Stimulated activated naive CD4-positive, alpha-beta T cell treated with Interleukin-2 at 50 U/mL for 16 hours (primary cell): ENCODE measurements around the gene DTX4.

Experiments
- DNase-seq: peaks from one replicate; lab custom pipeline; 2025; lab: John Stamatoyannopoulos, UW

DTX4 gene

GRCh38 chr11:59192446-59193020 is 20.6 kb downstream of the DTX4 start:
- DNase-seq, result no peak

GRCh38 chr11:59193587-59194130 is 21.7 kb downstream of the DTX4 start:
- DNase-seq, result no peak

- DNase-seq, result no peak
Measured at GRCh38 chr11:59195586-59195985, 23.7 kb downstream of the DTX4 start.

GRCh38 chr11:59196777-59197176 is 24.8 kb downstream of the DTX4 start:
- no peak for DNase-seq

GRCh38 chr11:59197991-59198390 is 26.1 kb downstream of the DTX4 start:
- no peak for DNase-seq

- DNase-seq, result no peak
Measured at GRCh38 chr11:59198726-59199125, 26.8 kb downstream of the DTX4 start.

- peak; percentile 11 for DNase-seq
Measured at GRCh38 chr11:59199546-59200422, 27.9 kb downstream of the DTX4 start.

- no peak for DNase-seq
Measured at GRCh38 chr11:59200423-59200746, 28.5 kb downstream of the DTX4 start.

GRCh38 chr11:59201353-59201752 is 29.4 kb downstream of the DTX4 start:
- no peak for DNase-seq

- DNase-seq, result no peak
Measured at GRCh38 chr11:59204746-59205145, 32.8 kb downstream of the DTX4 start.

- DNase-seq, result no peak
Measured at GRCh38 chr11:59205648-59206047, 33.7 kb downstream of the DTX4 start.

- DNase-seq, result no peak
Measured at GRCh38 chr11:59206635-59207034, 34.7 kb downstream of the DTX4 start.

GRCh38 chr11:59207988-59208451 is 36.1 kb downstream of the DTX4 start:
- peak; percentile 39 for DNase-seq

GRCh38 chr11:59208956-59209355 is 37.0 kb downstream of the DTX4 start:
- peak; percentile 24 for DNase-seq

GRCh38 chr11:59212222-59212621 is 40.3 kb downstream of the DTX4 start:
- DNase-seq, result no peak

- no peak for DNase-seq
Measured at GRCh38 chr11:59212744-59213631, 41.1 kb downstream of the DTX4 start, which contains the start of gene MPEG1. Gene MPEG1 (minus strand): TSS chr11:59212927. CDS start chr11:59212865, 62 bp downstream.

- DNase-seq, result no peak
Measured at GRCh38 chr11:59214141-59214893, 42.4 kb downstream of the DTX4 start.

- no peak for DNase-seq
Measured at GRCh38 chr11:59216641-59217564, 45.0 kb downstream of the DTX4 start.

GRCh38 chr11:59218319-59218718 is 46.4 kb downstream of the DTX4 start:
- DNase-seq, result no peak

- no peak for DNase-seq
Measured at GRCh38 chr11:59218893-59219292, 47.0 kb downstream of the DTX4 start.
